HG02763 (cell line): ENCODE data around the gene MLLT3.
A peak's percentile ranks its signal among the peaks of the same experiment; 100 is the strongest.
"Not testable (repeated sequence)": the region's sequence is repeated elsewhere in the genome, so short reads cannot be mapped to it uniquely, and the experiment has no call there.

ENCODE experiments used
- ATAC-seq: cut with Tn5 transposase; IDR thresholded peaks from one replicate; pipeline ENCODE4 v1.9.1; 2021; ENCODE audit warnings: mild to moderate bottlenecking, moderate library complexity; ENCODE audit not compliant: unreplicated experiment

Gene MLLT3

DNA sequence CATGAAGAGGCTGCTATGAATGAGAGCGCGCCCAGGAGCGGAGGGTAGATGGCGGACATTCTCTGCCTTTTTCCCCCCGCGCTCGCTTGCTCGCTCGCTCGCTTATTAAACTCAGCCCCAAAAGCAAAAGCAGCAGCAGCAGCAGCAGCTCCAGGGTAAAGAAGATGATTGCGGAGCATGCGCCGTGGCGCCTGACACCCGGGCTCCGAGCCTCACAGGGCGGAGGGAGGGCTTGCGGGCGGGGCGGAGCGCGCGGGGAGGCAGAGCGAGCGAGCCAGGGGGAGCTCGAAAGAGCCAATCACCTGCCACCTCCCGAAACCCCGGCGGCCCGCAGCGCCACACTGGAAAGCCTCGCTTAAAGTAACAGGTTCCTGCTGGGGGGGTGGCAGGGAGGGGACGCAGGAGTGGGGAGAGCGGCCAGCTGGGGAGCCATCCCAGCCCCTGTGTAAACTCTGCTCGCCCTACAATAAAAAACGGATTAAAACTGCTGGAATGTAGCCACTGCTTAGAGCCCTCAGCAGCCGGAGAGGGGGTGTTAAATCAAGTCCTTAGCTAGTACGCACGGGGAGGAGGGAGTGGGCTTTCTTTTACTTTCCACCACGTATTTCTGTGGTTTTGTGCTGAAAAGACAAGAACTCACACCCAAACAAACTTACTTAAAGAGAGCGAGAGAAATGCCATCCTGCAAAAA is at the start of gene MLLT3:
MLLT3 (minus strand) TSS at position 170 of the 691 bp plus-strand sequence.
- peak; percentile 76 for ATAC-seq

GRCh38 chr9:20671635-20672034 is 49.3 kb upstream of the MLLT3 start:
- ATAC-seq, result no peak

DNA sequence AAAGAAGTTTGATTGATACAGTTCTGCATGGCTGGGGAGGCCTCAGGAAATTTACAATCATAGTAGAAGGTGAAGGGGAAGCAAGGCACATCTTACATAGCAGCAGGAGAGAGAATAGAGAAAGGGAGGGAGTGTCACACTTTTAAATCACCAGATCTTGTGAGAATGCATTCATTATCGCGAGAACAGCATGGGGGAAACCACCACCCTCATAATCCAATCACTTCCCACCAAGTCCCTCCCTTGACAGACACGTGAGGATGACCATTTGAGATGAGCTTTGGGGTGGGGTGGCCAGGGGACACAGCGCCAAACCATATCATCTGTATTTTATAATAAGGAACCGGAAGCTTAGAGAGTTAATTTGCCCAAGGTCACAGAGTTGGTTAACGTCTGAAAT is 48.1 kb upstream of the MLLT3 start:
- ATAC-seq, result no peak

GRCh38 chr9:20664501-20664900 is 42.2 kb upstream of the MLLT3 start:
- ATAC-seq, result no peak

DNA sequence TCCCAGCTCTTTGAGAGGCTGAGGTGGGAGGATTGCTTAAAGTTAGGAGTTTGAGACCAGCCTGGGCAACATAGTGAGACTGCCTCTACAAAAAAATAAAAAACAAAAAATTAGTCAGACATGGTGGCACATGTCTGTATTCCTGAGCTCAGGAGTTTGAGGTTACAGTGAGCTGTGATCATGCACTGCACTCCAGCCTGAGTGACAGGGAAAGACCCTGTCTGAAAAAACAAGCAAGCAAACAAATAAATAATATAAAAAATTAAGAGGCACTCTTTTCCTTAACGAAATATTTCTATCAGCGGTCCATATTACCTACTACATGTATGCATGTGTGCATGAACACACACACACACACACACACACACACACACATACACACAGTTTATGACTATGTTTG is 40.8 kb upstream of the MLLT3 start:
- ATAC-seq, result no peak

DNA sequence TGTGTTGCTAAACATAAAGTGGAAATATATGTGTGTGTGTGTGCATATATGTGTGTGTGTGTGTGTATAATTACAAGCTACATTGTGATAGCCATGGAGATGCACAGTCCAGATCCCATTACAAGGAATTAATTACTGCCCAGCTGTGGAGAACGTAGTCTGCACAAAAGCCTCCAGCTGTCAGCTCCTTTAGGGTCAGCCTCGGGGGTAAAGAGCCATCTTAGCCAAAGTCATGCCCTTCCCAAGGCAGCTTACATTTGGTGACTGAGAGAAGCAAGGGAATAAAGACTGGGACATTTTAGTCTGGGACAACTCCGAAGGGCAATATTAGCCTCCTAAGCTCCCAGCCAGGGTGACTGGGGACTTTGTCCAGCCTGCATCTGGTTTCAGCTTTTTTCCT is 39.9 kb upstream of the MLLT3 start:
- ATAC-seq, result no peak

DNA sequence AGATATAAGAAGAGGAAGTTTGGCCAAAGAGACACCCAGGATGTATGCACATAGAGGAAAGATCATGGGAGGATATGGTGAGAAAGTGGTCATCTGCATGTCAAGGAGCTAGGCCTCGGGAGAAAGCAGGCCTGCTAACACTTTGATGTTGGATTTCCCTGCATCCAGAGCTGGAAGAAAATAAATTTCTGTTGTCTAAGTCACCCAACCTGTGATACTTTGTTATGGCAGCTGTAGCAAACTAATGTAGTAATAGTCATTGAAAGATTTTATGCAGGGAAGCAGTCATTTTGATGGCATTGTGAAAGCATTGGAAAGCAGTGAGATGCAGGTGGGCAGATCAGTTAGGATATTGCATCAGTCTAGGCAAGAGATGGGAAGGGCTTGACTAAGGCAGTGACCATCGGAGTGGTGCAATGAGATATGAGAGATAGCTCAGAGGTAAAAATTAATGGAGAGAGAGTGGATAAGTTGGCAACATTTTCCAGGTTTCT is 37.2 kb upstream of the MLLT3 start:
- ATAC-seq, result no peak

DNA sequence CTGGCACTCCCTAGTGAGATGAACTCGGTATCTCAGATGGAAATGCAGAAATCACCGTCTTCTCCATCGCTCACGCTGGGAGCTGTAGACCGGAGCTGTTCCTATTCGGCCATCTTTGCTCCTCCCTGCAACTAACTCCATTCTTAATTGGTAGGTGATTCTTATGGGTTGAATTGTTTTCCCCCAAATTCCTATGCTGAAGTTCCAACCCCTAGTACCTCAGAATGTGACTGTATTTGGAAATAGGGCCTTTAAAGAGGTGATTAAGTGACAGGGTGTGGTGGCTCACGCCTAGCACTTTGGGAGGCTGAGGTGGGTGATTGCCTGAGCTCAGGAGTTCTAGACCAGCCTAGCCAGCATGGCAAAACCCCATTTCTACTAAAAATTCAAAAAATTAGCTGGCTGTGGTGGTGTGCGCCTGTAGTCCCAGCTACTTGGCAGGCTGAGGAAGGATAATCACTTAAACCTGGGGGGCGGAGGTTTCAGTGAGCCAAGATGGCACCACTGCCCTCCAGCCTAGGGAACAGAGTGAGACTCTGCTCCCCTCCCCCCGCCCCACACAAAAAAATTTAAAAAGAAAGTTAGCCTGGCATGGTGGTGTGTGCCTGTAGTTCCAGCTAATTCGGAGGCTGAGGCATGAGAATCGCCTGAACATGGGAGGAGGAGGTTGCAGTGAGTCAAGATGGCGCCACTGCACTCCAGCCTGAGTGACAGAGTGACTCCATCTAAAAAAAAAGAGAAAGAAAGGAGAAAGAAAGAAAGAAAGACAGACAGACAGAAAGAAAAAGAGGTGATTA is 36.6 kb upstream of the MLLT3 start:
- ATAC-seq, result no peak

GRCh38 chr9:20658246-20658667 is 36.0 kb upstream of the MLLT3 start:
- ATAC-seq, result not testable (repeated sequence)

DNA sequence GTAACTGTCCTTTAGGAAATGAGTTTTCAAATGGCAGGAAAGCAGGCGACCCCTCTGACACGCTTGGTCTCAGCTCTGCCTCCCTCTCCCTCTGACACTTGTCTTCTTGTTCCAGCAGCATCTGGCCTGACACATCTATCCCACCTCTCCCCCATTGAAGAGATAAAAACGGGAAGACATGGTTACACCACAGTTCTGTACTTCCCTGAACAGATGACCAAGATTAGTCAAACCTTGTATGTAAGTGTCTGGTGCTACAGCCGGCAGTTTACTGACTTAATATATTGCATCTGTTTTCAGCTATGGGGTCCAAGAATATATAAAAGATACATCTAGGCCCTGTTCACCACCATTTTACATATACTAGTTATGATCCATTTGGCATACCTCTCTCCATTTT is 29.6 kb upstream of the MLLT3 start:
- ATAC-seq, result no peak

DNA sequence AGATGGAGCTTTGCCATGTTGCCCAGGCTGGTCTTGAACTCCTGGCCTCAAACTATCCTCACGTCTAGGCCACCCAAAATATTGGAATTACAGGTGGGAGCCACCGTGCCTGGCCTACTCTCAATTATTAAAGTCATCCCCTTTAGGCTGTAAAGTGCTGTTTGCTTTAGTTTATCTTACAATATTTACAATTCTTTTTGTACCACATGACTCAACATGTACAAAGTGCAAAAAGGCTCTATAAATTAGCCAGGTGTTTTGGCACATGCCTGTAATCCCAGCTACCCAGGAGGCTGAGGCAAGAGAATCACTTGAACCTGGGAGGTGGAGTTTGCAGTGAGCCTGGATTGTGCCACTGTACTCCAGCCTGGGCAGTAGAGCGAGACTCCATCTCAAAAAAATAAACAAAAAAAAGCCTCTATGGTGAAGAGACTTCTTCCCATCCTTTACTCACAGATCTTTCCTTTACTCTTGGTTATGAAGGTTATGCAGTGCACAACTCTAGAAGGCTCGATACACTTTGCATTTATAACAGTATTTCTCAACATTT is 28.5 kb upstream of the MLLT3 start:
- ATAC-seq, result no peak

DNA sequence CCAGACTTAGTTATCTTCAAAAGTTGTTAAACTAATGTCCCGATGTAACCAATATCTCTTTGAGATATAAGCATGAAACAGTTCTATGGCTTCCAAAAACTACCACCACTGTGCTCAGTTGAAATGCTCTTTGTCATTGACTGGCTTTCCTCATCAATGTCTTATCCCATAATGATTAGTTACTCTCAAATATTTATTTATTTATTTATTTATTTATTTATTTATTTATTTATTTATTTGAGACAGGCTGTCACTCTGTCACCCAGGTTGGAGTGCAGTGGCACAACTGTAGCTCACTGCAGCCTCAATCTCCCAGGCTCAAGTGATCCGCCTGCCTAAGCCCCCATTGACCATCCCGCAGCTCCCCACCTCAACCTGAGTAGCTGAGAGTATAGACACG is 28.0 kb upstream of the MLLT3 start:
- ATAC-seq, result no peak

DNA sequence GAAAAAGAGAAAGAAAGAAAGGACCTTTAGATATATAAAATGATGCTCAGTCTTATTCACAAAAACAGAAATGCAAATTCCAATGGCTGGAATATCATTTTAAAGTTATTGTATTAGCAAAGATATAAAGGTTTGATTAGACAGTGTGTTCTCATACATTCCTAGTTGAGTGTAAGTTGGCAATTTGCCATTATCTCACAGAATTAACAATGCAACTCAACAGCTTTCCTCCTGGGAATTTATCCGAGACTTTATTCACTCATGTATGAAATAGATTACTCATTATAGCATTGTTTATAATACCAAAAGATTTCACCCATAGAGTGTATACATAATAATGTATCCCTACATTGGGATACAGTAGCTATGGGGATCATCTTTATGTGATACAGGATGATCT is 27.1 kb upstream of the MLLT3 start:
- no peak for ATAC-seq

GRCh38 chr9:20646656-20647055 is 24.4 kb upstream of the MLLT3 start:
- ATAC-seq, result no peak

GRCh38 chr9:20643660-20644059 is 21.4 kb upstream of the MLLT3 start:
- ATAC-seq, result no peak

GRCh38 chr9:20642045-20642444 is 19.7 kb upstream of the MLLT3 start:
- ATAC-seq, result no peak

GRCh38 chr9:20640331-20641187 is 18.3 kb upstream of the MLLT3 start:
- peak; percentile 88 for ATAC-seq

GRCh38 chr9:20636888-20637440 is 14.7 kb upstream of the MLLT3 start:
- no peak for ATAC-seq

DNA sequence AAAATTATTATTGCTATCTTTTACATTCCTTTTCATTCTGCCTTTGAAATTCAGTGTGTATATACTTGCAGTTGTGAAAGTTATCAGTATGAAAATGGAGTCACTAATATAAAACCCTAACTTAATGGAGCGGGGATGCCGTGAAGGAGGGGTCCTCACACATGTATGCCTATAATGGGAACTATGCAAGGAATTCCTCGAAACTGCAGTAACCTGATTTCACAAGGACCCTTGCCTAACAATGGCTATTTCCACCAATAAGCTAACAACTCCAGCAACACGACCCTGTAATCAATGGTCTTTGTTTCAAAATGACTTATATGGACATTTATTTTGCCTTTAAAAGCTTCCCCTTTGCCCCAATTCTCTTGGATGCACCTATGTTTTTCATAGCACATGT is 12.6 kb upstream of the MLLT3 start:
- ATAC-seq, result no peak

DNA sequence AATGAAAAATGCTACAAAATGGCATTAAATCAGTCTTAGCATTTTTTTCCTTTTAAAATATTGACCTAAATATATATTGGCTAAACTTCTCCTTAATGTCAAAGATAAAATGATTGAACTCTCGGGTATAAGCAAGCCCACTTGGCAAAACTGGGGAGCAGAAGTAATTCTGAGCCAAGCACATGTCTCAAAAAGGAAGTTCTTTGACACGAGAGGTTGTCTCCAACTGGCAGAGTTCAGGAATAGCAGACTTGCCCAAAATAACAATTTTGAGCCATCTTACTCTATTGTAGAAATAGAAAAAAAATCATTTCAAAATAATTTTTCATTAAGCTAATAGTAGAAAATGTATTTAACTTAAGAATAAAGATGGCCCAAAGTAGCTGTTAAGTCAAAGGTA is 10.4 kb upstream of the MLLT3 start:
- no peak for ATAC-seq
